ENCODE results near the gene HOXC13.

HOXC13 gene

DNA sequence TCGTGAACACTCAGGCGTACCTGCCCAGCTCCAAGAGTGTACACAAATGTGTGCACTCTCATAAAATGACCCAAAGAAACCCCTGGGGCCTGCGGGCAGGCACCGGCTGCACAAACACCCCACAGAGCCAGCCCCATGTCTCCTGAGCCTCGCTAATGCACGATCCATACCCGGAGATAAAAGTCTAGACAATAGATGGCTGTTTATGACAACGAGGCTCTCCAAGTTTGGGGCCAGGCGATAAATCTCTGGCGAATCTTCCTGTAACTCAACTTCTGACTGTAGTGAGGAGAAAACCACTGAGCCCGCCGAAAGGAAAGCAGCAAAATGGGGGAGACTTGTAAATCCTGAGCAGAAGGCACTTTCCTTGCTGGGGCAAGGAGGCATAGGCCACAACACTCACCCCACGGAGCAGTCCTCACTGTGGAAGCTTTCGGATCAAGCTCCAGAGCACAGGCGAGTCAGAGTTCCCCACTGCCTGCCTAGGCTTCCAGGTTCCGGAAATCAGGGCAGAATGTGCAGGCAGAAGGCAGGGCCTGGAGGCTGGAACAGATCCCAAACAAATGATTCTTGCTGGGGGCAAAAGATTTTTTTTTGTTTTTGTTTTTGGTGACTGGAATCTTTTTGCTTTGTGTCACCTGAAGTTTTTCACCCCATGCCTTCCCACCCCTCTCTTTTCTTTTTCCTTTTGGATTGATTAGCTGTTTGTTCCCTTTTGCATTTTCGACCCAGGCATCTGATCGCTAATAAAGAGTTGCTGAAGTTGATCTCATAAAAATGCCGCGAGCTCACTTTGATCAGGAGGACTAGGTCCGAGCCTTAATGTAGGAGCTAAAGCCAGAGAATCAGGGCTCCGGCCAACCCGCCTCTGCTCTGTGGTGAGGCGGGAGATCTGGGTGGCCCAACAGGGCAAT is 29.8 kb downstream of the HOXC13 start:
- no peak for DNase-seq (ENCODE audit: low spot score)
- TF ChIP-seq, protein P1, sequence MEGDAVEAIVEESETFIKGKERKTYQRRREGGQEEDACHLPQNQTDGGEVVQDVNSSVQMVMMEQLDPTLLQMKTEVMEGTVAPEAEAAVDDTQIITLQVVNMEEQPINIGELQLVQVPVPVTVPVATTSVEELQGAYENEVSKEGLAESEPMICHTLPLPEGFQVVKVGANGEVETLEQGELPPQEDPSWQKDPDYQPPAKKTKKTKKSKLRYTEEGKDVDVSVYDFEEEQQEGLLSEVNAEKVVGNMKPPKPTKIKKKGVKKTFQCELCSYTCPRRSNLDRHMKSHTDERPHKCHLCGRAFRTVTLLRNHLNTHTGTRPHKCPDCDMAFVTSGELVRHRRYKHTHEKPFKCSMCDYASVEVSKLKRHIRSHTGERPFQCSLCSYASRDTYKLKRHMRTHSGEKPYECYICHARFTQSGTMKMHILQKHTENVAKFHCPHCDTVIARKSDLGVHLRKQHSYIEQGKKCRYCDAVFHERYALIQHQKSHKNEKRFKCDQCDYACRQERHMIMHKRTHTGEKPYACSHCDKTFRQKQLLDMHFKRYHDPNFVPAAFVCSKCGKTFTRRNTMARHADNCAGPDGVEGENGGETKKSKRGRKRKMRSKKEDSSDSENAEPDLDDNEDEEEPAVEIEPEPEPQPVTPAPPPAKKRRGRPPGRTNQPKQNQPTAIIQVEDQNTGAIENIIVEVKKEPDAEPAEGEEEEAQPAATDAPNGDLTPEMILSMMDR (IDR thresholded peaks at IDR 0.05; ENCODE audit: extremely low read depth, missing control alignments), result no peak

DNA sequence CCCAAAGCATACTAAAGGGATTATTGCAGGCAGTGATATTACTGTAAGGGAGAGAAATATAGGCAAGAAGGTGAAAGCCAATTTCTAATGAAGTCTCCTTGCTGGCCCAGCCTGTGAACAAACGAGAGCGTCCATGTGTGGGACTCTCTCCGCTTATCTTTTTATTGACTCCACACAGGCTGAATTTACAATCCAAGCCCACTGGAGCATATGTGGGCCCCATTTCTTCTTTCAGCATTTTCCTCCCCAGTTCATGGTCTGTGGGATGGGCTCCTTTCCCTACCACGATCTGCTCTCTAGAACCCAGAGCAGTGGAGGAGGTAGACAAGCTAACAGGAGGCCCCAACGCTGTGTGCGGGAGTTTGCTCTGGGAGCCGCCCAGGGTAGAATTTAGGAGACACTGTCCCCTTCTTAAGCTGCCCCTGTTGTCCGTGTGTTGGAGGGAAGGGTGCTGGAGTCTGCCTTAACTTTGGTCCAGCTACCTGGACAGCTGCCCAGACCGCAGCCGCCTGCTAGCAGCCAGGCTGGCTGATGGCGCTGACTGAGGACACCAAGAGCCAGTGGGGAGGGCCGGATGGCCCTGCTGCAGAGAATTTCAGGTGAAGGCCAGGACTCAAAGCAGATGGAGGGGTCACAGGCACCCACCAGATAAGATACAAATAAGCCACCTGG is 31.1 kb downstream of the HOXC13 start:
- no peak for DNase-seq (ENCODE audit: low spot score)
- TF ChIP-seq, protein P1 (IDR thresholded peaks at IDR 0.05; ENCODE audit: extremely low read depth, missing control alignments), result no peak

DNA sequence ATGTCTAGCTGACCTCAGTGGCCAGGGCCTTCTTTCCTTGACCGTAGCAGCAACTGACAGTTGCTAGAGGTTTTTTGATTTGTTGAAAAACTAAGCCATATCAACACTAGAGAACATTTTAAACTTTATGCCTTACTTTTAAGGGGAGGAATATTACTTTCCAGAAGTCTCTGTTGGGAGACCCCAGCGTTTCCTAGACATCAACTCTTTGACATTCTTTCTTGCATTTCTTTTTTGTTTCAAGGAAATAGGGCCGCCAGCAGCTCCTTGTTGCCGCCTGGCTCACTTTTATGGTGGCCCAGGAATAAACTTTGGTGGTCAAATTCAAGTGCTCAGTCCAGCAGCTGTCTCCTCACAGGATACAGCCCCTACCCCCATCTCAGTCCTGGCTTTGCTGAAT is 31.8 kb downstream of the HOXC13 start:
- DNase-seq (ENCODE audit: low spot score), result no peak
- TF ChIP-seq, protein P1 (IDR thresholded peaks at IDR 0.05; ENCODE audit: extremely low read depth, missing control alignments), result no peak

DNA sequence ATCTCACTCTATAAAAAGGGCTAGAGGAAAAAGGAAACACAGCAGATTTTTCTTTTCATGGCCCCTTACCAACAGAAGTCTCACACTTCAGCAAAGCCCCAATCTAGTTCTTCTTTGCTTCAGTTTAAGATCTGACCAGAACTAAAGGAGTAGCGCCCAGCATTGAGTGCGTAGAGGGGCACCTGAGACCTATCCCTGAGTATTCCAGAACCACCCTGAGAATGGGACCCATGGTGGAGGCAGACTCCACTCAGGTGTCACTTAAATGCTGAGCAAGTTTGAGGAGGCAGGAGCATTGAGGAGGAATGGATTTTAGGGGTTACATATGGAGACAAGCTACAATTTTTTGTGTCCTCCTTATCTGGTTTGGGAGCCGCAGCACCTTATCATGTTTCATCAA is 32.5 kb downstream of the HOXC13 start:
- DNase-seq (ENCODE audit: low spot score), result no peak
- TF ChIP-seq, protein P1 (IDR thresholded peaks at IDR 0.05; ENCODE audit: extremely low read depth, missing control alignments), result no peak

DNA sequence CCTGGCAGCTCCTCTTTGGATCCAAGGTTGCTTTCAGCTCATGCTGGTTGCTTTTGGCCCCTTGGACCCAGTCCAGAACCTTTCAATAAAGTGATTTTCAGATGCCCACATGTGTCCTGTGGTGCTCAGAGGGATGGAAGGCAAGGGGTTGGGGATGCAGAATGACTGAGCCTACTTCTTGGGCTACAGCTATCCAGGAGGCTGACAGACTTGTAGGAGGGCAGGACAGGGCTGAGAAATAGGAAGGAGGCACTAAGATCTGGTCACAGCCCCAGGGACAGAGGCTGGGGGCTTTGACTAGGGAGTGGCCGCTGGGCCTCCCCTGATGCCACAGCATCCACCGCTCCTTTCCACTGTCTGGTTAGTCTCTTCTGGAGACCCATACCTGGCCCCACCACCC is 33.1 kb downstream of the HOXC13 start:
- no peak for DNase-seq (ENCODE audit: low spot score)
- TF ChIP-seq, protein P1 (IDR thresholded peaks at IDR 0.05; ENCODE audit: extremely low read depth, missing control alignments), result no peak

DNA sequence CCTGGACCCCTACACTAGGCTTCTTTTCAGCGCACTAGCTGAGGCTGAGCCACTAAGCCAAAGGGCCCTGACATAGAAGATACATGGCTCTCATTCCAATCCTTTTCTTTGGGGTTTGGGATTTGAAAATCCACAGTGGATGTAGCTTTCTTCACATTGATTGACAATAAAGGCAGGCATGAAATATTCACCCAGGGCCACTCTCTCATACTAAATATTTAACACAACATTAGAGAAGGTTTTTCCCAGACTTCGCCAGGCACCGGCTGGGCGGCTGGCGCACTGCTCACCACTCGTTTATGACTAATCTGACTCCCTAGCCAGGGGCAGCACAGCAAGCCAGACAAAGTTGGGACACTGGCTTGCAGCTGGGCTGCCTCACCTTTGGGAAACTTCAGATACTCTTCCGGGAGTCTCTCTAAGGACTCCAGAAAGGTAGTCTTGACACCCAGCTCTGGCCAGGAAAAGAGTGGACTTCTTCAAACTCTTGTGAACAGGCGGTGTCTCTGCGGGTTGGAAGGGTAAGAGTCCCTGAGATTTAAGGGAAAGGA is 33.6 kb downstream of the HOXC13 start:
- no peak for DNase-seq (ENCODE audit: low spot score)
- TF ChIP-seq, protein P1 (IDR thresholded peaks at IDR 0.05; ENCODE audit: extremely low read depth, missing control alignments), result no peak

DNA sequence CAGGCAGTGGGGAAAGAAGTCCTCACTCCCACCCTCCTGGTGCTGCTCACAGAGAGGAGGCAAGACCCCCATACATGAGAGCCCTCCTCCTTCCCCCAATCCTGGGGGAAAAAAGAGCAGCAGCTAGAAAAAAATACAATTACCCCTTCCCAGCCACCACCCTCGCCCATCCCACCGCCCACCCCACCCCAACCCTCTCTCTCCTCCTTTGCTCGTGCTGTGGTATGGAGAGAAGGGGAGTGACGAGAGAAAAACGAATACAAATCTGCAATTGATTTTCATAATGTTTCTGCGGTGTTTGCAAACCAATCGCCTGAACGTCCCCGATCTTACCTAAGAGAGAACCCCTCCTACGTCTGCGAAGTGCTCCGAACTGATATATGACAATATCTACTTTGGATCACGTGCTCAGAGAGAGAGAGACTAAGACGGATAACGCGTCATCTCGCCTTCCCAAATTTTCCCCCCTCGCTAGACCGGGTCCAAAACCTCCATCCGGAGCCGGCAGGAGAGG is 34.1 kb downstream of the HOXC13 start, which contains the start of gene HOXC11:
Gene HOXC11, plus strand, starts transcription at position 405 of the 514 bp plus-strand sequence. CDS start 116 bp downstream, outside the sequence.
- no peak for DNase-seq (ENCODE audit: low spot score)
- TF ChIP-seq, protein P1 (IDR thresholded peaks at IDR 0.05; ENCODE audit: extremely low read depth, missing control alignments), result no peak
